Dedifferentiated amniotic fluid mesenchymal stem cell (primary cell): ENCODE results near the gene C20orf141.

Experiments used
- DNase-seq: peaks from one replicate; pipeline ENCODE4 v3.0.0-alpha.2; 2016; ENCODE audit errors: extremely low spot score

The C20orf141 gene

GRCh38 chr20:2846698-2847097 is 31.9 kb downstream of the C20orf141 start:
- DNase-seq = no peak

DNA sequence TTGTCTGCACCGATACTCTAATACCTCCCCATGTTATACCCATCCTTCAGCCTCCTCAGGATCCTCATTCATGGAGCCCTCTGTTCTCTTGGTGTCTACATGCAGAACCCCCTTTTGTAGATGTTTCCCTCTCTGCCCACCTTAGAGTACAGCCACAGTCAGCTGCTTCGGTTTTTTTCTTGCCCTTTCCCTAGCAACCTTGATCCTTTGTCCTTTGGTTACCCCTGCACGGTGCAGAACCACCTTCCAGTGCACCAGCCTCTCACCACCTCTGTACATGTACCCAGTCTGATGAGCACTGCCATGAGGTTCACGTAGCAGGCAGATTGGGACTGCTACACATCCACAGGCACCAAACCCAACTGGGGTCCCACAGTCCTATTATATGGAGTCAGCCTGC is 33.0 kb downstream of the C20orf141 start:
- no peak for DNase-seq

DNA sequence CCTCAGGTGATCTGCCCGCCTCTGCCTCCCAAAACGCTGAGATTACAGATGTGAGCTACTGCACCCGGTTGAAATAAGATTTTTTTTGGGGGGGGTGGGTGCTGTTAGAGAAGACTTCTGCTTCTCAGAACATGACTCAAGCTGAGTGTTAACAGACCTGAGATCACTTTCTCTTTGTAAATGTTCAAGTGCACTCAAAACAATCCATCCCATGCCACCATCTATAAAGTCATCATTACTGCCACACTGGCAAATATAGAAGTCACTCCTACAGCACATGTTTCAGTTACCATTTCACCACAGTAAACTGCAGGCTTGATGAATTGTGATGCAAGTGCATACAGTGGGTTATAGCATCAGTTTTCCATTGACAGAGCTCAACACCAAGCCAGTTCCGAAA is 34.7 kb downstream of the C20orf141 start:
- DNase-seq = no peak

DNA sequence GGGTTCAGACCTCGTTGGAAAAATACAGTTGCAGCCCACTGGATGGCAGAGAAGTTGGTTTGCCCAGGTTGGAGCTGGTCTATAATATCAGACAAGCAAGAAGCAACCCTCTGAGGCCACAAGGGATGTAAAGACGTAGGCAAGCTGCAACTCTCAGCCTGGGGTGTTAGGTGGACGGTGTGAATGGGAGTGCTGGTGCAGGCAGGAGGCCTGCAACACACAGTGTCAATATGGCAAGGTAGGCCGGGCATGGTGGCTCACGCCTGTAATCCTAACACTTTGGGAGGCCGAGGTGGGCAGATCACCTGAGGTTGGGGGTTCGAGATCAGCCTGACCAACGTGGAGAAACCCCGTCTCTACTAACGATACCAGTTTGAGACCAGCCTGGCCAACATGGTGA is 36.3 kb downstream of the C20orf141 start:
- no peak for DNase-seq

GRCh38 chr20:2858591-2858990 is 43.8 kb downstream of the C20orf141 start:
- DNase-seq = no peak

- DNase-seq = no peak
These were observed 44.7 kb downstream of the C20orf141 start for GRCh38 chr20:2859330-2860121.

- no peak for DNase-seq
These were observed 49.8 kb downstream of the C20orf141 start for GRCh38 chr20:2864626-2865025.

DNA sequence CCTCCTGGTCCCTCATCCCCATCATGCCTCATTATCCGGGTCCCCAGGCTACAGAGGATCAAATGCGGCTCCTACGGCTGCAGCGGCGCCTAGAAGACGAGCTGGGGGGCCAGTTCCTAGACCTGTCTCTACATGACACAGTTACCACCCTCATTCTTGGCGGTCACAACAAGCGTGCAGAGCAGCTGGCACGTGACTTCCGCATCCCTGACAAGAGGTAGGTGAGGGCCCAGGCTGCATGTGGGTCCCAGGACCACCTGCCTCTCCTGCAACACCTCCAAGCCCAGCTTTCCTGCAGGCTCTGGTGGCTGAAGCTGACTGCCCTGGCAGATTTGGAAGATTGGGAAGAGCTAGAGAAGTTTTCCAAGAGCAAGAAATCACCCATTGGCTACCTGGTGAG is 50.3 kb downstream of the C20orf141 start:
- no peak for DNase-seq
